A549 (cell line): ENCODE results near the gene SMYD4. TPM values are rescaled to one million over a fixed set of nuclear protein-coding genes. Genes with fewer than 3 reads are reported as not detected.

Experiments used
- ATAC-seq, 2 experiments: fragments of 200-7000 bp in 1 of 2; fragments of >200 bp in 1 of 2; cut with Nextera tagmentation in 1 of 2; cut with Tn5 transposase in 1 of 2; 3 replicates each; pipeline versions ENCODE4 v1.8.0 to v1.9.1; 2018 to 2020; ENCODE audit warnings: mild to moderate bottlenecking in 1 of 2, moderate library complexity in 1 of 2
- CTCF ChIA-PET: fragments of 300-600 bp; sonication (Branson Sonifier 250); formaldehyde crosslinking; extraction: SDS; loops from one replicate; lab custom pipeline; 2021; ENCODE audit warnings: antibody characterized with exemption, inconsistent platforms; lab: Yijun Ruan, JAX
- POLR2A ChIA-PET: fragments of 350-600 bp; formaldehyde crosslinking; extraction: SDS; loops from one replicate; lab custom pipeline; 2021; ENCODE audit warnings: antibody characterized with exemption, inconsistent platforms; lab: Yijun Ruan, JAX
- DNase-seq, 2 experiments: peaks; one replicate each; pipeline versions ENCODE4 v3.0.0 to v3.0.0-alpha.2; 2011 to 2016; ENCODE audit warnings: low read depth in 1 of 2, low spot score in 1 of 2
- FAIRE-seq: peaks from 2 replicates; lab custom pipeline; 2011; peaks lifted over from hg19 to GRCh38; lab: Jason Lieb, UNC
- H3K27ac ChIP-seq, 2 experiments: fragments of >200 bp; sonication (Bioruptor Twin); formaldehyde crosslinking; 3 replicates each; pipeline ENCODE4 v1.5.1; 2016 to 2017
- H3K4me1 ChIP-seq: fragments of >200 bp; sonication (Bioruptor Twin); formaldehyde crosslinking; 3 replicates; pipeline ENCODE4 v1.6.1; 2016
- H3K4me2 ChIP-seq: fragments of >200 bp; sonication (Bioruptor Twin); formaldehyde crosslinking; 3 replicates; pipeline ENCODE4 v1.6.1; 2016
- H3K4me3 ChIP-seq: fragments of >200 bp; sonication (Bioruptor Twin); formaldehyde crosslinking; 3 replicates; pipeline ENCODE4 v1.5.1; 2016
- H3K9me3 ChIP-seq: fragments of >200 bp; sonication (Bioruptor Twin); formaldehyde crosslinking; 3 replicates; pipeline ENCODE4 v1.6.1; 2016
- ATOH8 ChIP-seq: fragments of 250-450 bp; sonication (Bioruptor Pico); IDR thresholded peaks from 2 replicates; pipeline ENCODE4 v1.5.0; 2020; ENCODE audit warnings: low read depth, mild to moderate bottlenecking, moderate library complexity
- CBX8 ChIP-seq: fragments of 200-600 bp; sonication (generic); IDR thresholded peaks from 2 replicates; pipeline ENCODE4 v1.6.1; 2016
- CHD2 ChIP-seq: fragments of 150-350 bp; IDR thresholded peaks from 2 replicates; pipeline ENCODE4 v1.6.1; 2014; ENCODE audit warnings: low read length; ENCODE audit not compliant: partially characterized antibody
- EHF ChIP-seq: fragments of 250-450 bp; sonication (Bioruptor Pico); IDR thresholded peaks from 2 replicates; pipeline ENCODE4 v1.5.0; 2020; ENCODE audit warnings: mild to moderate bottlenecking
- EHMT2 ChIP-seq: fragments of 200-600 bp; sonication (generic); IDR thresholded peaks from 2 replicates; pipeline ENCODE4 v1.6.1; 2016; ENCODE audit warnings: antibody characterized with exemption, low read depth, mild to moderate bottlenecking, moderate library complexity
- ELK1 ChIP-seq: fragments of 150-350 bp; IDR thresholded peaks from 2 replicates; pipeline ENCODE4 v1.6.1; 2014; ENCODE audit warnings: low read depth, mild to moderate bottlenecking, low read length
- EP300 ChIP-seq, 2 experiments: fragments of >200 bp; sonication (Bioruptor Twin); formaldehyde crosslinking; IDR thresholded peaks; 2 replicates in 1 of 2; 3 replicates in 1 of 2; pipeline ENCODE4 v1.6.1; 2016 to 2017
- FOSB ChIP-seq: fragments of 250-450 bp; sonication (Bioruptor Pico); IDR thresholded peaks from 2 replicates; pipeline ENCODE4 v1.5.0; 2020; ENCODE audit warnings: mild to moderate bottlenecking, moderate library complexity
- FOSL2 ChIP-seq, 2 experiments: fragments of 450-650 bp in 1 of 2; fragments of >200 bp in 1 of 2; sonication (Bioruptor Twin) in 1 of 2; formaldehyde crosslinking; IDR thresholded peaks; 2 replicates each; pipeline versions ENCODE4 v1.5.0 to v1.6.1; 2016 to 2020; ENCODE audit warnings: mild to moderate bottlenecking in 1 of 2, moderate library complexity in 1 of 2
- FOXS1 ChIP-seq: fragments of 250-450 bp; sonication (Bioruptor Pico); IDR thresholded peaks from 2 replicates; pipeline ENCODE4 v1.5.0; 2020; ENCODE audit warnings: mild to moderate bottlenecking, moderate library complexity
- HDAC2 ChIP-seq: fragments of 200-600 bp; sonication (generic); IDR thresholded peaks from 2 replicates; pipeline ENCODE4 v1.6.1; 2016
- HEYL ChIP-seq: fragments of 250-450 bp; sonication (Bioruptor Pico); IDR thresholded peaks from 2 replicates; pipeline ENCODE4 v1.8.0; 2021; ENCODE audit warnings: mild to moderate bottlenecking, moderate library complexity
- JUNB ChIP-seq: fragments of >200 bp; sonication (Bioruptor Twin); formaldehyde crosslinking; IDR thresholded peaks from 2 replicates; pipeline ENCODE4 v1.6.1; 2016
- MAFK ChIP-seq: fragments of 450-650 bp; IDR thresholded peaks from 2 replicates; pipeline ENCODE4 v1.6.1; 2014; ENCODE audit not compliant: partially characterized antibody
- MAZ ChIP-seq: fragments of 150-350 bp; IDR thresholded peaks from 2 replicates; pipeline ENCODE4 v1.6.1; 2014; ENCODE audit warnings: antibody characterized with exemption, low read depth, low read length, borderline replicate concordance
- MYC ChIP-seq: IDR thresholded peaks from 2 replicates; pipeline ENCODE4 v1.6.1; 2012; ENCODE audit warnings: mild to moderate bottlenecking, inconsistent platforms, low read length, improper control_type of control experiment, borderline replicate concordance
- NR3C1 ChIP-seq: fragments of >200 bp; sonication (Bioruptor Twin); formaldehyde crosslinking; IDR thresholded peaks from 3 replicates; pipeline ENCODE4 v1.6.1; 2017
- POLR2AphosphoS2 ChIP-seq: conservative IDR thresholded peaks from 2 replicates; pipeline ENCODE4 v1.6.1; 2012; ENCODE audit warnings: low read length, improper control_type of control experiment, inconsistent platforms
- RARB ChIP-seq: fragments of 250-450 bp; sonication (Bioruptor Pico); IDR thresholded peaks from 2 replicates; pipeline ENCODE4 v1.8.0; 2021; ENCODE audit warnings: mild to moderate bottlenecking, moderate library complexity
- RFX5 ChIP-seq: fragments of 450-650 bp; IDR thresholded peaks from 2 replicates; pipeline ENCODE4 v1.7.1; 2014; ENCODE audit warnings: antibody characterized with exemption, mild to moderate bottlenecking, moderate library complexity
- RNF2 ChIP-seq: fragments of 200-600 bp; sonication (generic); IDR thresholded peaks from 2 replicates; pipeline ENCODE4 v1.6.1; 2016; ENCODE audit warnings: low read depth, mild to moderate bottlenecking, antibody characterized with exemption, moderate library complexity, borderline replicate concordance
- TFCP2L1 ChIP-seq: fragments of 250-450 bp; sonication (Bioruptor Pico); IDR thresholded peaks from 2 replicates; pipeline ENCODE4 v1.5.0; 2021; ENCODE audit warnings: mild to moderate bottlenecking
- ZNF302 ChIP-seq: fragments of 250-450 bp; sonication (Bioruptor Pico); IDR thresholded peaks from 2 replicates; pipeline ENCODE4 v1.9.0; 2021; ENCODE audit warnings: inconsistent platforms, mild to moderate bottlenecking, moderate library complexity
- WGBS: methylation state at CpG from one replicate; pipeline ENCODE4 v1.1.6; 2017; ENCODE audit errors: missing lambda C conversion rate; 5-methylcytosine and 5-hydroxymethylcytosine counted together
- polyA plus RNA-seq, 4 experiments: library from polyadenylated mRNA; depleted of rRNA in 3 of 4; stranded (reverse); fragments of >200 nt; fragmentation: RNase III in 1 of 4; extraction: RNeasy Plus Mini Kit Qiagen cat#74134 plus additional on column Dnase treatment in 1 of 4; gene quantifications; 2 replicates in 3 of 4; 3 replicates in 1 of 4; pipeline ENCODE4 v1.2.3, GENCODE V29; 2011 to 2017
- TF ChIP-seq, protein P1 (sequence below): IDR thresholded peaks from 2 replicates; pipeline ENCODE4 v1.6.1; 2012
- TF ChIP-seq, protein P2 (sequence below): fragments of >200 bp; sonication (Bioruptor Twin); formaldehyde crosslinking; IDR thresholded peaks from 3 replicates; pipeline ENCODE4 v1.5.1; 2016

Gene SMYD4
- polyA plus RNA-seq, 2 of the 4 experiments (the other 2 are of a cell fraction) = 11.1 to 12.1 TPM

GRCh38 chr17:1782171-1782567, 47.5 kb downstream of the SMYD4 start:
- CTCF ChIA-PET = interaction anchor here (0.8 to 28.6 kb wide), 13 partner anchors 9 to 522 kb away, joined by 3 to 591 read pairs (median 4); partner anchors contain the start of genes SERPINF1 and WDR81
- H3K27ac ChIP-seq = no peak overlapping the region
- no peak for ATAC-seq
- no peak overlapping the region for H3K4me3 ChIP-seq
- no peak overlapping the region for H3K4me2 ChIP-seq
- 84% methylated on average over 6 of the region's 6 CpGs for WGBS
- H3K4me1 ChIP-seq = peaks cover 5% of the 10 kb centered on the region
- POLR2A ChIA-PET = interaction anchor here (2.7 kb wide), 1 partner anchor 66 kb away, joined by 30 read pairs; no protein-coding TSS in a partner anchor
- no peak for DNase-seq
- FAIRE-seq = no peak
- no peaks in the 10 kb centered on the region for H3K9me3 ChIP-seq
- no peak for TF ChIP-seq NR3C1
- TF ChIP-seq, protein P1, sequence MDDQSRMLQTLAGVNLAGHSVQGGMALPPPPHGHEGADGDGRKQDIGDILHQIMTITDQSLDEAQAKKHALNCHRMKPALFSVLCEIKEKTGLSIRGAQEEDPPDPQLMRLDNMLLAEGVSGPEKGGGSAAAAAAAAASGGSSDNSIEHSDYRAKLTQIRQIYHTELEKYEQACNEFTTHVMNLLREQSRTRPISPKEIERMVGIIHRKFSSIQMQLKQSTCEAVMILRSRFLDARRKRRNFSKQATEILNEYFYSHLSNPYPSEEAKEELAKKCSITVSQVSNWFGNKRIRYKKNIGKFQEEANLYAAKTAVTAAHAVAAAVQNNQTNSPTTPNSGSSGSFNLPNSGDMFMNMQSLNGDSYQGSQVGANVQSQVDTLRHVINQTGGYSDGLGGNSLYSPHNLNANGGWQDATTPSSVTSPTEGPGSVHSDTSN = no peak
- no peak for TF ChIP-seq MAZ
- TF ChIP-seq MAFK = no peak
- TF ChIP-seq HEYL = no peak
- TF ChIP-seq ELK1 = no peak
- TF ChIP-seq FOSL2 (IDR thresholded peaks at IDR 0.05) = no peak
- no peak for TF ChIP-seq FOSL2 (CRISPR knock-in tag; IDR thresholded peaks at IDR 0.05)
- no peak for TF ChIP-seq FOXS1 (CRISPR knock-in tag)
- no peak for TF ChIP-seq EHMT2
- TF ChIP-seq POLR2AphosphoS2 = no peak
- no peak for TF ChIP-seq RFX5

GRCh38 chr17:1779571-1780131, 50.1 kb downstream of the SMYD4 start:
- ChIA-PET CTCF (interaction anchor here (0.9 to 28.6 kb wide), 5 partner anchors 10 to 68 kb away, joined by 3 to 591 read pairs (median 3); partner anchors contain the start of gene WDR81), POLR2A (interaction anchor here (1.2 kb wide), 1 partner anchor 55 kb away, joined by 4 read pairs; the partner anchor contains the start of gene WDR81)
- H3K27ac ChIP-seq = no peak overlapping the region
- ATAC-seq (no peak), DNase-seq (no peak), FAIRE-seq (peak; percentile 67)
- no peak overlapping the region for H3K4me3 ChIP-seq
- H3K9me3 ChIP-seq = no peaks in the 10 kb centered on the region
- no peak for TF ChIP-seq CBX8
- H3K4me1 ChIP-seq = no peaks in the 10 kb centered on the region
- no peak overlapping the region for H3K4me2 ChIP-seq
- 83% methylated on average over 8 of the region's 8 CpGs for WGBS

DNA sequence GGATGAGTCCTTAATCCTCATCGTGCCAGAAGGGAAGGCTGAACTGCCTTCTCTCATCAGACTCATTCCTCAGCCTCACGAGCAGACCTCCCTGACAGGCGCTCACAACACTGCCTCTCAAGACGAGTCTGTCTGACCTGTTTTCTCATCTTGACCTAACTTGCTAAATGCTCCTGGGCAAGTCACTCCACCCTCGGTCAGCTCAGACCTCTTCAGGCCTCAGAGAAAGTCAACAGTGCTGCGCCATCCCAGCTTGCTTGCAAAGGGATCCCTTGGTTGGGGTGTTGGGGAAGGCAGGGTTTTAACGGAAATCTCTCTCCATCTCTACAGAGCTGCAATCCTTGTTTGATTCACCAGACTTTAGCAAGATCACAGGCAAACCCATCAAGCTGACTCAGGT, 52.8 kb downstream of the SMYD4 start:
- no peak for FAIRE-seq
- POLR2A ChIA-PET = no interaction called here
- TF ChIP-seq ZNF302 (no peak), EP300 (IDR thresholded peaks at IDR 0.05) (no peak), MYC (no peak), TFCP2L1 (CRISPR knock-in tag) (no peak), RARB (CRISPR knock-in tag) (no peak), CHD2 (no peak), RNF2 (no peak), CBX8 (no peak), ELK1 (no peak), FOSB (no peak), HEYL (no peak), EHF (CRISPR knock-in tag) (no peak), HDAC2 (no peak), JUNB (no peak), ATOH8 (no peak)
- TF ChIP-seq, protein P2, sequence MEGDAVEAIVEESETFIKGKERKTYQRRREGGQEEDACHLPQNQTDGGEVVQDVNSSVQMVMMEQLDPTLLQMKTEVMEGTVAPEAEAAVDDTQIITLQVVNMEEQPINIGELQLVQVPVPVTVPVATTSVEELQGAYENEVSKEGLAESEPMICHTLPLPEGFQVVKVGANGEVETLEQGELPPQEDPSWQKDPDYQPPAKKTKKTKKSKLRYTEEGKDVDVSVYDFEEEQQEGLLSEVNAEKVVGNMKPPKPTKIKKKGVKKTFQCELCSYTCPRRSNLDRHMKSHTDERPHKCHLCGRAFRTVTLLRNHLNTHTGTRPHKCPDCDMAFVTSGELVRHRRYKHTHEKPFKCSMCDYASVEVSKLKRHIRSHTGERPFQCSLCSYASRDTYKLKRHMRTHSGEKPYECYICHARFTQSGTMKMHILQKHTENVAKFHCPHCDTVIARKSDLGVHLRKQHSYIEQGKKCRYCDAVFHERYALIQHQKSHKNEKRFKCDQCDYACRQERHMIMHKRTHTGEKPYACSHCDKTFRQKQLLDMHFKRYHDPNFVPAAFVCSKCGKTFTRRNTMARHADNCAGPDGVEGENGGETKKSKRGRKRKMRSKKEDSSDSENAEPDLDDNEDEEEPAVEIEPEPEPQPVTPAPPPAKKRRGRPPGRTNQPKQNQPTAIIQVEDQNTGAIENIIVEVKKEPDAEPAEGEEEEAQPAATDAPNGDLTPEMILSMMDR = no peak

More for the DNA sequence above, 52.8 kb downstream of the SMYD4 start:
- Histone ChIP-seq H3K27ac (no peak overlapping the region), H3K4me3 (no peak overlapping the region), H3K4me1 (no peaks in the 10 kb centered on the region), H3K4me2 (no peak overlapping the region), H3K9me3 (no peaks in the 10 kb centered on the region)
- DNase-seq (no peak), ATAC-seq (no peak)
- CTCF ChIA-PET = interaction anchor here (0.9 to 28.6 kb wide), 5 partner anchors 9 to 105 kb away, joined by 3 to 591 read pairs (median 4); partner anchors contain the start of gene WDR81
- WGBS = 96% methylated on average over 7 of the region's 7 CpGs
